Measurements from ENCODE around the gene ADARB1.

DNA sequence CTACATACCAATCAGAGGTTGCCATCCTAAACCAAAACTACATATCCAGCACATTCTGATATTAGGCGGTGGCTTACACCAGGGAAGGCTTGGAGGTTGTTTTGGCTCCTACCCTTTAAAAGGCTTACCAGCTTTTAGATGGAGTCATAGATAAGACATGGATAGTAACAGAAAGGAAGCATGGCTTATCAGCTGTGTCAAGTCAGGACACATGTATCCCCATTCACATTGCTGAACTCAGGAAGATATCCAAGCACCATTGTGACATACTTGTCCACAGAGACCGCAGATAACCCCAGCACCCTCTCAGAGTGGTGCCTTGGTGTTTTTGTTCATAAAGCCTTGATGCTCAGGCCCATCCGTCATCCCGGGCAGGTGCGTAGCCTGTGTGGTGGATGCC lies 39.7 kb downstream of the ADARB1 start:
- TF ChIP-seq CTCF (conservative IDR thresholded peaks at IDR 0.05), result no peak
- TF ChIP-seq ZFX (IDR thresholded peaks at IDR 0.05), result no peak

All from C4-2B (cell line).